Measurements from ENCODE around the gene EIF3C. TPM values are rescaled to one million over a fixed set of nuclear protein-coding genes. Genes with fewer than 3 reads are reported as not detected.
"Not testable (repeated sequence)": the region's sequence is repeated elsewhere in the genome, so short reads cannot be mapped to it uniquely, and the experiment has no call there.

The EIF3C gene
- total and polyA plus RNA-seq, 2 of the 4 experiments (the other 2 are of a cell fraction): 132 to 260 TPM

GRCh38 chr16:28688327-28688952, 22.8 kb upstream of the EIF3C start:
- H4K20me1 ChIP-seq (ENCODE audit: insufficient read depth, low read length); H3K4ac ChIP-seq (ENCODE audit: low read depth, low read length); H2BK15ac ChIP-seq (ENCODE audit: low read depth, low read length); H3K9ac ChIP-seq (ENCODE audit: low read depth, low read length); H3K4me1 ChIP-seq (ENCODE audit: control insufficient read depth, insufficient read depth, low read length); BruUV-seq (replicated peaks); DNase-seq; H3K79me1 ChIP-seq (ENCODE audit: low read depth in 1 of 2, low read length in 2 of 2); H2BK120ac ChIP-seq (ENCODE audit: low read depth, low read length); H3K9me1 ChIP-seq (ENCODE audit: insufficient read depth, low read length); H3K36me3 ChIP-seq (ENCODE audit: control insufficient read depth, insufficient read depth, low read length); H3K18ac ChIP-seq (ENCODE audit: low read depth, low read length); H4K5ac ChIP-seq (ENCODE audit: low read depth, low read length); H3K14ac ChIP-seq (replicated peaks; ENCODE audit: low read depth, low read length); intact Hi-C loops (cut with micrococcal nuclease); H4K8ac ChIP-seq (ENCODE audit: low read depth in 2 of 2, low read length in 2 of 2); H2AK9ac ChIP-seq (replicated peaks; ENCODE audit: low read depth, low read length, poor library complexity); H3K4me3 ChIP-seq (ENCODE audit: insufficient read depth, low read depth, low read length); H2BK5ac ChIP-seq (ENCODE audit: low read depth, low read length, poor library complexity, severe bottlenecking); H3K9me3 ChIP-seq (ENCODE audit: control insufficient read depth, insufficient read depth, low read length); H3K4me2 ChIP-seq (ENCODE audit: low read depth, low read length); H2BK20ac ChIP-seq (ENCODE audit: low read depth, low read length); CTCF ChIA-PET; dilution Hi-C loops (cut with HindIII; ENCODE audit: low sequenced_read_pairs, unreplicated experiment); in situ Hi-C loops (cut with MboI; ENCODE audit: low sequenced_read_pairs); H3K27me3 ChIP-seq (ENCODE audit: control insufficient read depth, insufficient read depth, low read length); H3K56ac ChIP-seq (ENCODE audit: extremely low read depth, insufficient read depth, low read length); H2AK5ac ChIP-seq (ENCODE audit: low read depth, low read length); H4K91ac ChIP-seq (ENCODE audit: insufficient read depth, low read depth, low read length); H2AFZ ChIP-seq (replicated peaks; ENCODE audit: low read length, poor library complexity); H3K27ac ChIP-seq (ENCODE audit: insufficient read depth, low read length); POLR2A ChIA-PET (ENCODE audit: unreplicated experiment); H3K23ac ChIP-seq (ENCODE audit: low read depth, low read length): not testable (repeated sequence)
- ATAC-seq (ENCODE audit: low read depth): peak; percentile 99
- WGBS, 2 experiments (ENCODE audit: extremely low coverage in 2 of 2, insufficient read length in 1 of 2): no CpG with 5 or more reads among the region's 10 CpGs

- H4K5ac ChIP-seq (ENCODE audit: low read depth, low read length); H3K27ac ChIP-seq (ENCODE audit: insufficient read depth, low read length); H3K9me1 ChIP-seq (ENCODE audit: insufficient read depth, low read length); H2BK120ac ChIP-seq (ENCODE audit: low read depth, low read length); POLR2A ChIA-PET (ENCODE audit: unreplicated experiment); intact Hi-C loops (cut with micrococcal nuclease); H2AK9ac ChIP-seq (replicated peaks; ENCODE audit: low read depth, low read length, poor library complexity); ATAC-seq (ENCODE audit: low read depth); H3K9me3 ChIP-seq (ENCODE audit: control insufficient read depth, insufficient read depth, low read length); H2BK15ac ChIP-seq (ENCODE audit: low read depth, low read length); H3K4me2 ChIP-seq (ENCODE audit: low read depth, low read length); H2AFZ ChIP-seq (replicated peaks; ENCODE audit: low read length, poor library complexity); CTCF ChIA-PET; H3K18ac ChIP-seq (ENCODE audit: low read depth, low read length); H2AK5ac ChIP-seq (ENCODE audit: low read depth, low read length); H3K79me1 ChIP-seq (ENCODE audit: low read depth in 1 of 2, low read length in 2 of 2); H3K23ac ChIP-seq (ENCODE audit: low read depth, low read length); in situ Hi-C loops (cut with MboI; ENCODE audit: low sequenced_read_pairs); H2BK20ac ChIP-seq (ENCODE audit: low read depth, low read length); H3K9ac ChIP-seq (ENCODE audit: low read depth, low read length); BruUV-seq (replicated peaks); dilution Hi-C loops (cut with HindIII; ENCODE audit: low sequenced_read_pairs, unreplicated experiment); H2BK5ac ChIP-seq (ENCODE audit: low read depth, low read length, poor library complexity, severe bottlenecking); H3K14ac ChIP-seq (replicated peaks; ENCODE audit: low read depth, low read length); H3K27me3 ChIP-seq (ENCODE audit: control insufficient read depth, insufficient read depth, low read length); H3K4me3 ChIP-seq (ENCODE audit: insufficient read depth, low read depth, low read length); H3K36me3 ChIP-seq (ENCODE audit: control insufficient read depth, insufficient read depth, low read length); H3K4ac ChIP-seq (ENCODE audit: low read depth, low read length); H3K56ac ChIP-seq (ENCODE audit: extremely low read depth, insufficient read depth, low read length); DNase-seq; H3K4me1 ChIP-seq (ENCODE audit: control insufficient read depth, insufficient read depth, low read length); H4K91ac ChIP-seq (ENCODE audit: insufficient read depth, low read depth, low read length); H4K20me1 ChIP-seq (ENCODE audit: insufficient read depth, low read length); H4K8ac ChIP-seq (ENCODE audit: low read depth in 2 of 2, low read length in 2 of 2): not testable (repeated sequence)
- WGBS, 2 experiments (ENCODE audit: extremely low coverage in 2 of 2, insufficient read length in 1 of 2): no CpG with 5 or more reads among the region's 13 CpGs
These were observed 21.8 kb upstream of the EIF3C start for GRCh38 chr16:28689425-28689824.

All from IMR-90 (cell line).